Activated effector memory CD4-positive, alpha-beta T cell treated with Interleukin-2 at 50 U/mL for 16 hours (primary cell): ENCODE measurements around the gene FKRP.
"Not testable (repeated sequence)": the region's sequence is repeated elsewhere in the genome, so short reads cannot be mapped to it uniquely, and the experiment has no call there.

ENCODE experiments used
- DNase-seq: peaks from one replicate; pipeline ENCODE4 v3.0.0-alpha.2; 2020

Gene FKRP

DNA sequence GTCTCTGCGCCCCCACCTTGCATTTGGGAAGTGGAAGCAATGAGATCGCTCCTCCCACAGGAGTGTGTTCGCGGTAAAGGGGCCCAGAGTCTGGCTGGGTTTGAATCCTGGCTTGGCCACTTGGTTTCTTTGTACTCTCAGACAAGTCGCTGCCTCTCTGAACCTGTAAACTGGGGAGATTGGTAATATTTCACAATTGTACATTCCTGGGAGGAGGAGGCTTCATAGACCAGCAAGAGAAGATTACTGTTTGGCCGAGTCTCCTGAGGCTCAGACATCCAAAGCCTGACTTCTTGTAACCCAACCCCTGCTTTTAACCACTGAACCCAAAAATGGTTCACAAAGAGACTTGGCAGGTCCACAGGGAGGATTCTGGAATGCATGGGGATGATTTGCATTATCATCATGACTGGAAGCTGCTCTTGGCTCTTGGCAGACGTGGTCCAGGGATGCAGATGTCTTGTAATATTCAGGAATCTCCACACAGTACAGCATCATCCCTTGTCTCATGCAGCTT is 14.0 kb downstream of the FKRP start:
- no peak for DNase-seq

DNA sequence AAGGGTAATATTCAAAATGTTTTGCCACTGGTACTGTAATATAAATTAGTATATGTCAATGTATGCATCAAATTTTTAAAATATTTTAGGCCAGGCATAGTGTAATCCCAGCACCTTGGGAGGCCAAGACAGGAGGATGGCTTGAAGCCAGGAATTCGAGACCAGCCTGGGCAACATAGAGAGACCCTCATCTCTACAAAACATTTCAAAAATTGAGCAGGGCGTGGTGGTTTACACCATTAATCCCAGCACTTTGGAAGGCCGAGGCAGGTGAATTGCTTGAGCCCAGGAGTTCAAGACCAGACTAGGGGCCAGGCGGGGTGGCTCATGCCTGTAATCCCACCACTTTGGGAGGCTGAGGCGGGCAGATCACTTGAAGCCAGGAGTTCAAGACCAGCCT is 14.5 kb downstream of the FKRP start:
- DNase-seq, result no peak

DNA sequence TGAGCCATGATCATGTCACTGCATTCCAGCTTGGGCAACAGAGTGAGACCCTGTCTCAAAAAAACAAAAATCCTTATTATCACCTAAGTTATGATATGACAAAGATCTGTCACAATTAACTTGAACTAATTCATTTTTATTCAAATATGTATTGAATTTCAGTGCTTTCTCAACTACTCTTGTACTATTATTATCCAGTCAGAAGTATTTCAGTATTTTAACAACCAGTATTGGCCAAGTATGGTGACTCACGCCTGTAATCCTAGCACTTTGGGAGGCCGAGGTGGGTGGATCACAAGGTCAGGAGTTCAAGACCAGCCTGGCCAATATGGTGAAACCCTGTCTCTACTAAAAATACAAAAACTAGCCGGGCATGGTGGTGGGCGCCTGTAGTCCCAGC is 15.0 kb downstream of the FKRP start:
- not testable (repeated sequence) for DNase-seq

DNA sequence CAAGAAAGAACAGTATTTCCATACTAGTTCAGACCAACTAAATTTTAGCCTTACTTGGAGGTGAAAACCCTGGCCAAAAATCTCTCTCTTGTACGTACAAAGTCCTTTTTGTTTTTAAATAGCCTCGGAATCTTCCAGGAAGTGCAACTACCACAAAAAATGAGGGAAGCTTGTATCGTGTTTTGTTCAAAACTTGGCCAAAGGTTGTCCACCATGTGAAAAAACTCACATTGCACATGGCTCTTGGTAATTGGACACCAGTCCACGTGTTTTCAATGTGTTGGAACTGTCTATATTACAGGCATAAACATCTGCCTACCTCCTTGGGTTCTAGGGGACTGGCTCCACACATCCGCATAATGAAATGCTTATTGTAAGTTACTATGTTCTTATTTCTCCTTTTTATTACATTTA is 15.6 kb downstream of the FKRP start:
- no peak for DNase-seq

DNA sequence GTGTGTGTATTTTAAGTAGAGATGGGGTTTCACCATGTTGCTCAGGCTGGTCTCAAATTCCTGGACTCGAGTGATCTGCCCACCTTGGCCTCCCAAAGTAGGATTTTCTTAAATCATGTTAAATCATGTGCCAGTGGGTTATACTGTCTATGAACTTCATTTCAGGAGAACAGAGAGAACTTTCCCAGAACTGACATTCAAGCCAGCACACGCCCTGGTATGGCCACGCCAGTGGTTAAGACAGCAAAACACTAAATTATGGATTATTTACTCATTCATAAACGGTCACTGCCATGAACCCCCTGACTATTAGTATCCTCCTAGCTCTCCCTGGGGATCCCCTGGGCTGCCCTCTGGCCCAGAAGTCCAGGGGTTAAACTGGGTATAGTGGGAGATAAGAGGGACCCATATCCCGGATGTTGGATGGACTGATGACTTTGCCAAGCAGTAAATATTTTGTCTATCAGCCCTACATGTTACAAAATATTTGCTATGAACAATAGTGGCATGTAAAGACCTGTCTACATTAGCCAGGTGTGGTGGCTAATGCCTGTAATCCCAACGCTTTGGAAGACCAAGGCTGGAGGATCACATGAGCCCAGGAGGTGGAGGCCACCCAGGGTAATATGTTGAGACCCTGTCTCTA is 16.5 kb downstream of the FKRP start:
- DNase-seq, result no peak

DNA sequence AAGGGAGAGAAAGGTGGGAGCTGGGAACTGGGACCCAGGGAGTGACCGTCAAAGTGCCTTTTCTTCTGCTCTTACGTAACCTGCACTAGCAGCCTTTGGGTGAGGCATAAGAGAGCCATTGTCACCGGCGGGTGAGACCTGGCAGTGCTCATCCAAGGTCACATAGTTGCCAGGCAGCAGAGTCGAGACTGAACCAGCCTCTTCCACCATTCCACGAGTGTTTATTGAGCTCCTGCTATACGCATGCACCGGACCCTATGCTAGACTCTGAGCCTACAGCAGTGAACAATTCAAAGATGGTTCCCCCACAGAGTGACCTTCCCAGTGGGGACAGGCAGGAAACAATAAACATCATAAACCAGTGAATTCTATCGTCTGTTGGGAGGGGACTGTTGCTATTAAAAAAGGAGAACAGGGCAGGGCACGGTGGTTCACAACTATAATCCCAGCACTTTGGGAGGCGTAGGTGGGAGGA is 19.0 kb downstream of the FKRP start:
- no peak for DNase-seq

DNA sequence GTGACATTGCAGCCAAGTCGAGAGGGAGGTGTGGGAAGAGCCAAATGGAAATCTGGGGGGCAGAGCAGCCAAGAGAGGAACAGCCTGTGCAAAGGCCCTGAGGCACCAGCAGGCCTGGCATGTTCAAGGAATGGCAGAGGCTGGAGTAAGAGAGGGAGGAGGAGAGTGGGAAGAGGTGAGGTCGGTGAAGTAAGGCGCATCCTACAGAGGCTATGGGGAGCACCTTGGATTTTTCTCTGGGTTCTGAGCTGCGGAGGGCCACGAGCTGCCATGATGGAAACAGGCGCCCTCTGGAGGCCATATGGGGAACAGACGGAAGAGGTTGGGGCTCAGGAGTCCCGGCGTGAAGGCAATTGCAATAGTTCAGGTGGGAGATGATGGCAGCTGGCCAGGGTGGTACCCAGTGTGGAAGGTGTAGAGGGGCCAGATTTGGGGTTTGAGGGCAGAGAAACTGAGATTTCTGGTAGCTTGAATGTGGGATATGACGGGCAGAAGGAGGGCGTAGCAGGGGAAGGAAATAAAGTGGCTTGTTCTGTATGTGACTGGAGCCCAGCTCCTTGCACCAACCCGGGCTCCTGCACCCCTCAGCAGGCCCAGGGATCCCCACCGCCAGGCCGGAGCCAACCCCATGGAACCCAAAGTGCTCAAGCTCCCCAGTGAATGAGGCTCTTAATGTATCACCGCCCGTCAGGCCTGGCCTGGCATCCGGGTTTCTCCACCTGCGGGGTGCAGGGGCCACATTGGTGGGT is 20.9 kb downstream of the FKRP start:
- DNase-seq, result peak; percentile 47

DNA sequence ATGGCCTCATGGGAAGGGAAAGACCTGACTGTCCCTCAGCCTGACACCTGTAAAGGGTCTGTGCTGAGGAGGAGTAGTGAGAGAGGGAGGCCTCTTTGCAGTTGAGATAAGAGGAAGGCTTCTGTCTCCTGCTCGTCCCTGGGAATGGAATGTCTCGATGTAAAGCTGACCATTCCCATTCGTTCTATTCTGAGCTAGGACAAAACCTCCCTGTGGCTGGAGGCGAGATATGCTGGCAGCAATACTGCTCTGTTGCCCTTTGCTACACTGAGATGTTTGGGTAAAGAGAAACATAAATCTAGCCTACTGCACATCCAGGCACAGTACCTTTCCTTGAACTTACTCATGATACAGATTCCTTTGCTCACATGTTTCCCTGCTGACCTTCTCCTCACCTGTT is 22.9 kb downstream of the FKRP start:
- not testable (repeated sequence) for DNase-seq

DNA sequence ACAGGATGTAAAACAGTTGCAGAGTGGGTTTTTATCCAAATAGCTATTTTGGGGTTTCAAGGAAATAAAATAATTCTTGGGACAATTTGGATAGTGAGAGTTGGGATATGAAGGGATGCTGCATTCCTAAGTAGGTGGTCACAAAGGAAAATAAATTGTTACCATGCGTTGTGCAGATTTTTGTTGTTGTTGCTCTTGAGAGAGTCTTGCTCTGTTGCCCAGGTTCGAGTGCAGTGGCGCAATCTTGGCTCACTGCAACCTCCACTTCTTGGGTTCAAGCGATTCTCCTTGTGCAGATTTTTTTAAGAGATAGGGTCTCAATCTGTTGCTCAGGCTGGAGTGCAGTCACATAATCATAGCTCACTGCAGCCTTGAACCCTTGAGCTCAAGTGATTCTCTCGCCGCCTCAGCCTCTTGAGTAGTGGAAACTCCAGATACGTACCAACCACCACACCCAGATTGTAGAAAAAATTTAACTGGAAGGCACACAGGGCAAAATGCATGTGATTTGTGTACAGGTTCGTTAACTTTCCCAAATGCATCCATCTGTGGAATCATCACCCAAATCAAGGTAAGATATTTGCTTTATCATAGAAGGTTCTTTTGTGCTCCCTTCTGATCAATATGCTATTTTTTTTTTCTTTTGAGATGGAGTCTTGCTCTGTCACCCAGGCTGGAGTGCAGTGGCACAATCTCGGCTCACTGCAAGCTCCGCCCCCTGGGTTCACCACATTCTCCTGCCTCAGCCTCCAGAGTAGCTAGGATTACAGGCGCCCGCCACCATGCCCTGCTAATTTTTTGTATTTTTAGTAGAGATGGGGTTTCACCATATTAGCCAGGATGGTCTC is 26.5 kb downstream of the FKRP start:
- DNase-seq, result no peak

DNA sequence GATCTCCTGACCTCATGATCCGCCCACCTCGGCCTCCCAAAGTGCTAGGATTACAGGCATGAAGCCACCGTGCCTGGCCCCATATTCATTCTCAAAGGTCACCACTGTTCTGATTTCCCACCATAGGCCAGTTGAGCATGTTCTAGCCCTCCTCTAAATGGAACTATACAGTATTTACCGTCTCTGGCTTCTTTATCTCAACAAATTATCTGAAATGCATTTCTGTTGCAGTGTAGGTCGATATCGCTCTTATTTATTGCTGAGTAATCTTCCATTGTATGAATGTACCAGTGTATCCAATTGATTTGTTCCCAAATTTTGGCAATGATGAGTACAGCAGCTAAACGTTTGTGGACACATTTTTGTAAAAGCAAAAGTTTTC is 27.2 kb downstream of the FKRP start:
- DNase-seq, result no peak

DNA sequence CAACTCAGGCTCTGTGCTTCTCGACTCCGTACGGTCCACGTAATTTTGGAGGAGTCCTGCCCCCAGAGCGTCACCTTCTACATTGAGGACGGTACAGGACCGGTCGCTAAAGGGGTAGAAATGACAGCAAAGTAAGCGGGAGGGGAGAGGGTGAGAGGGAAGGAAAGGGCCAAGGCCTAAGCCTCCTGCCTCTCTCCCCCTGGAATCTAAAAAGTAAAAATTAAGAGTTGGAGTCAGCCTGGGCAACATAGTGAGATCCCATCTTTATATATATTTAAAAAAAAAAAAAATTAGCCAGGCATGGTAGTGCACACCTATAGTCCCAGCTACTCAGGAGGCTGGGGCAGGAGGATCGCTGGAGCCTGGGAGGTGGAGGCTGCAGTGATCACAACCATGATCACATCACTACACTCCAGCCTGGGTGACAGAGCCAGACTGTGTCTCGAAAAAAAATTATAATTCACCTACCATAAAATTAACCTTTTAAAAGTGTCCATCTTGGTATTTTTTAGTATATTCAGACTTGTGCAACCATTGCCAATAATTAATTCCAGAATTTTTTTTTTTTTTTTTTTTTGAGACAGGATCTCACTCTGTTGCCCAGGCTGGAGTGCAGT is 29.9 kb downstream of the FKRP start:
- no peak for DNase-seq

DNA sequence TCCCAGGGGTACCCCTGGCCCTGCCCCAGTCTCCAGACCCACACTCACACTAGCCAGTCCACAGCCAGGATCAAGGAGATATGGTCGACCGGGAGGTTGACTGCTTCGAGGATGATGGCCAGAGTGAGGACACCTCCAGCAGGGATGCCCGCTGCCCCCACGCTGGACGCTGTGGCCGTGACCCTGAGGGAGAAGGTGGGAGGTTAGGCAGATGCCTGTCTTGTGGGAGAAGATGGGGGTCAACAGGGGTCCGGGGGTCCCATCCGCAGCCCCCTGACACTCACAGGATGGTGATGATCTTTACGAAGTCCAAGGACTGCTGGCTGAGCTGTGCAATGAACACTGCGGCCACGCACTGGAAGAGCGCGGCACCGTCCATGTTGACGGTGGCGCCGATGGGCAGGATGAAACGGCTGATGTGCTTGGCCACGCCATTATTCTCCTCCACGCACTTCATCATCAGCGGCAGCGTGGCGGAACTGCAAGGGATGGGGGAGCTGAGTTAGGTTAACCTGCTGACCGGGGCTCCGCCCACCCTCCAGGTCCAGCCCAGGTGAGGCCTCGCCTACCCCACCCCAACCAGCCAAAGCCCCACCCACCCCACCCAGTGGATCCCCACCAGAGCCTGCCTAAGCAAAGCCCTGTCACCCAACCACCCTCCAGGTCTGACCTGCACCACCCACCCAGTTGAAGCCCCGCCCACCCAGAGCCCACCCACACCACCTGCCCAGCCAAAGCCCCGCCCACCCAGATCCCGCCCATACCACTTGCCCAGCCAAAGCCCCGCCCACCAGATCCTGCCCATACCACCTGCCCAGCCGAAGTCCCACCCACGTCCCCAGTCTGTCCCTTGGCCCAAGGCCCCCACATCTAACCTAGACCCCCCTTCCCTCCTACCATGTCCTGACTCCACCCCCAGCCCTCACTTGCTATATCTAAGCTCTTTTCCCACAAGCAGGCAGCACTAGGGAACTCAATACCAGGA is 31.4 kb downstream of the FKRP start:
- DNase-seq, result no peak

DNA sequence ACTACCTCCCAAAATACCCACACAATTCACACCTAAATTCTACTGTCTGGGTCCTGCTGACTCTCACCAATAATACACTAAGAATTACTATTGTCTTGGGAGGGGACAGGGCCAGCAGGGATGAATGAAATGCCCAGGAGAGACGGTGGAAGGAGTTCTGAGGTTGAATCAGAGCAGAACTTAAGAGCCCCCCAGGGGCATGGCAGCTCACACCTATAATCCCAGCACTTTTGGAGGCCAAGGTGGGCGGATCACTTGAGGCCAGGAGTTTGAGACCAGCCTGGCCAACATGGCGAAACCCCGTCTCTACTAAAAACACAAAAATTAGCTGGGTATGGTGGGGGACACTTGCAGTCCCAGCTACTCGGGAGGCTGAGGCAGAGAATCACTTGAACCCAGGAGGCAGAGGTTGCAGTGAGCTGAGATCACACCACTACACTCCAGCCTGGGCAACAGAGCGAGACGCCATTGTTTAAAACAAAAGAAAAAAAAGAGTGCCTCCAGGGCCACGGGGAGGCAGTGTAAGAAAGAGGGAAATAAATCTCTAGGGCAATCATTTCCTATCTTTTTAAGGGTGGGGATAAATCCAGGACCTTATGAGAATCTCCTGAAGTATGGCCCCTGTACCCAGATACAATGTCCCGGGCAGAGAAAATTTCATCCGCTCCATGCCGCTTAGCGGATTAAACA is 32.2 kb downstream of the FKRP start:
- DNase-seq, result not testable (repeated sequence)

DNA sequence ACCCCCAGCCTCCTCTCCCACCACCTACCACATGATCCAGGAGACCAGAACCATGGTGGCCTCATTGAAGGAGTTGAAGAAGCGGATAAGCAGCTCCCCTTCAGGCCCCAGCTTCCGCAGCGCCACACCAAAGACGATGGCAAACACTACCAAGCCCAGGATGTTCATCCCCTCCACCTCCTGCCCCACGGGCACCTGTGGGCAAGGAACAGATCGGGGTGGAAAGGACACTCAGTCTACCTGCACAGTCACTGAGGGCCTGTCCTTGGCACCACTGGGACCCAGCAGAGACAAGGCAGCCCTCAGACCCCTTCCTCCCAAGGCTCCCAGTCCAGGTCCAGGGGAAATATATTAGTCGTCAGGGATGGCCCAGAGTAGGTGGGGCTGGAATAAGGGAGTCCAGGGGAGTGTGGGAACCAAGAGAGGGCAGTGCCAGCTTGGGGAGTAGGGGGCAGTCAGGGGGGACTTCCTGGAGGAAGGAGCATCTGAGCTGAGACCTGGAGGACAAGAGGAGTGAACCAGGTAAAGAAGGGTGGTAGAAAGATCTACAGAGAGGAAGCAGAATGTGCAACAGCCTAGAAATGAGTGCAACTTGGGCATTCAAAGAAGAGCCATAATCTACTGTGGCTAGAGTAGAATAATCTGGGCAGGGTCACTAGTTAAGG is 36.6 kb downstream of the FKRP start:
- no peak for DNase-seq

DNA sequence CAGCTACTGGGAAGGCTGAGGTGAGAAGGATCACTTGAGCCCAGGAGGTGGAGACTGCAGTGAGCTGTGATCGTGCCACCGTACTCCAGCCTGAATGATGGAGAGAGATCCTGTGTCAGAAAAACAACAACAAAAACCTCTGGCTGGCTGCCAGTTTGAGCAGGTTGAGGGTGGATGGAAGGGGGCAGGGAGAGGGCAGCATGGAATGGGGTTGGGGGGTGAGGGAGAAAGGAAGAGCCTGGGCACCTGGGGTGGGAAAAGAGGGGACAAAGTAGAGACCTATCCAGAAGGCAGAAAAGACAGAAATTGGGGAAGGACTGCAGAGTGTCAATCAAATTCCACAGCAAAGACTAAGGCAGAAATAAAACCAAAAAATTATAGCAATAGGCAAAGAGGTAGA is 37.8 kb downstream of the FKRP start:
- no peak for DNase-seq

DNA sequence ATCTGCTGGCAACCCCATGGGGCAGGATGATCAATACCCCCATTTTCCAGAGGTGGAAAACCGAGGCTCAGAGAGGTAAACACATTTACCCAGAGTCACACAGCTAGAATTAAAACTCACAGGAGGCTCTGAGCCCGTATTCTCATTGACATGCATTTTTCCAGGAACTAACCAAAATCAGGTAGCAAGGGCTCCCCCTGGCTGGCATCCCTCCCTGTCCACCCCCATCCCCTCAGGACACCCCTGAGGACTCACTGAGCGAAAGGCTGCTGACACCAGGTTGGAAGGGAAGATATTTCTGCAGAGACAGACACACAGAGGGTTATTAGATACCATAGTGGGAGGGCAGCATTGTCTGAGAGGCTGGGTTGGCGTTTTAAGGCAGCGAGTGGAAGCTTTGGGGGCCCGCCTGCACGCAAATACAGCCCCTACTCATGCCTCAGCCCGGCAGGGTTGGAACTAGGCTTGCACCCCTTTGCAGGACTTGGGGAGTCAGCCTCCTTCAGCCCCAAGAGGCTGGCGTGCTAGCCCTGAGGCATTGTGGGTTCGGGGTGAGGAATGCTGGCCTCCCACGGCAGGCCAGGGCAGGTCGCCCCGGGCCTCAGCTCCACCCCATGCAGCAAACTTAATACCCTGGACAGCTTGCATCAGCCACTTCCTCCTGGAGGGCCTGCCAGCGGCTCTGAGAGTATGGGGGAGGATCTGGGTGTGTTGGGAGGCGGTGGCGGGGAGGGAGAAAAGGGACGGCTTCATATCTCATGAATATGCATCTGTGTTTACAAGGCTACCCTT is 38.6 kb downstream of the FKRP start:
- peak; percentile 59 for DNase-seq

DNA sequence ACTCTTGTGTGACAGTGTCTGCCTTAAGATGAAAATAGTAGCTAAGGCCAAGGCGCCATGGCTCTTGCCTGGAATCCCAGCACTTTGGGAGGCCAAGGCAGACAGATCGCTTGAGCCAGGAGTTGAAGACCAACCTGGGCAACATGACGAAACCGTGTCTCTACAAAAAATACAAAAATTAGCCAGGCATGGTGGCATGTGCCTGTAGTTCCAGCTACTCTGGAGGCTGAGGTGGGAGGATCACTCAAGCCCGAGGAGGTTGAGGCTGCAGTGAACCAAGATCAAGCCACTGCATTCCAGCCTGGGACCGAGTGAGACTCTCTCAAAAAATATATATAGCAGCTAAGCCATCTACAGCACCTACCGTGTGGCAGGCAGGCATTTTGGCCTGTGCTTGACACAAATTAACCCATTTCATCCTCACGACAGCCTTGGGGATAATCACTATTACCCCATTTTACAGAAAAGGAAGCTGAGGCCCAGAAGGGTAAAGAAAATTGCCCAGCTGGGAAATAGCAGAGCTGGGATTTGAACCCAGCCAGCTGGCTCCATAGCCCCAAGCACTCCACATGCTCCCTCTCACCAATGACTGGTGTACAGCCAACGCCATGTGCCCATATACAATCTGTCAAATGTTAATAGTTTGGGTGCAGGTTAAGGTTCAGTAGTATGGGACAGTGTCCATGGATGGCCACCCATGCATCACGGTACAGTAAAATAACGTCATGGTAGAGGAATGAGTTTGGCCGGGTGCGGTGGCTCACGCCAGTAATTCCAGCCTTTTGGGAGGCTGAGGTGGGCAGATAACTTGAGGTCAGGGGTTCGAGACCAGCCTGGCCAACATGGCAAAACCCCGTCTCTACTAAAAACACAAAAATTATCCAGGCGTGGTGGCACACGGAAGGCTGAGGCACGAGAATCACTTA is 39.5 kb downstream of the FKRP start:
- no peak for DNase-seq

DNA sequence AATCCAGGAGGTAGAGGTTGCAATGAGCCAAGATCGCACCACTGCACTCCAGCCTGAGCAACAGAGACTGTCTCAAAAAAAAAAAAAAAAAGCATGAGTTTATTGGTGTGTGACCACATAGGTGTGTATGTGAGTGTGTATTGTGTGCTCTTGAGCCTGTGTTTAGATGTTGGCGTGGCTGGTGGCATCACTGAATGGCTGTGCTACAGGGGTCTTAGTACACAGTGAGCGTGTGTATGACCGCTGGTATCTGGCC is 40.1 kb downstream of the FKRP start:
- DNase-seq, result no peak
